HEK293T (cell line): Measurements from ENCODE around the gene RASL10A.

Experiments
- ARNT ChIP-seq: fragments of 450-650 bp; IDR thresholded peaks from 2 replicates; pipeline ENCODE4 v1.6.1; 2017; ENCODE audit warnings: mild to moderate bottlenecking
- BHLHE40 ChIP-seq: fragments of 450-650 bp; IDR thresholded peaks from 2 replicates; pipeline ENCODE4 v1.6.1; 2016; ENCODE audit warnings: mild to moderate bottlenecking, moderate library complexity, borderline replicate concordance
- ELF4 ChIP-seq: fragments of 450-650 bp; IDR thresholded peaks from 2 replicates; pipeline ENCODE4 v1.6.1; 2017; ENCODE audit warnings: antibody characterized with exemption
- FOXM1 ChIP-seq: fragments of 450-650 bp; IDR thresholded peaks from 2 replicates; pipeline ENCODE4 v1.6.1; 2017; ENCODE audit warnings: mild to moderate bottlenecking, borderline replicate concordance
- NFRKB ChIP-seq: fragments of 450-650 bp; IDR thresholded peaks from 2 replicates; pipeline ENCODE4 v1.6.1; 2016; ENCODE audit warnings: mild to moderate bottlenecking, moderate library complexity
- PKNOX1 ChIP-seq: fragments of 450-650 bp; IDR thresholded peaks from 2 replicates; pipeline ENCODE4 v1.6.1; 2016
- SP1 ChIP-seq: fragments of 450-650 bp; IDR thresholded peaks from 2 replicates; pipeline ENCODE4 v1.6.1; 2017
- ZNF384 ChIP-seq: fragments of 450-650 bp; IDR thresholded peaks from 2 replicates; pipeline ENCODE4 v1.6.1; 2016

GRCh38 chr22:29310863-29311339, 4.6 kb downstream of the RASL10A start:
- TF ChIP-seq SP1 (no peak), BHLHE40 (no peak), ARNT (no peak), NFRKB (no peak), PKNOX1 (no peak), FOXM1 (no peak), ELF4 (no peak), ZNF384 (no peak)
